IPS-18c (cell line): Measurements from ENCODE around the gene COL12A1.

Experiments used
- H3K4me3 ChIP-seq: 2 replicates; pipeline ENCODE4 v1.7.0; 2013; ENCODE audit warnings: low read depth, mild to moderate bottlenecking, low read length, moderate library complexity; ENCODE audit not compliant: insufficient read depth
- H3K9me3 ChIP-seq: one replicate; pipeline ENCODE4 v1.6.1; 2013; ENCODE audit warnings: mild to moderate bottlenecking, low read length, moderate library complexity; ENCODE audit not compliant: control insufficient read depth, insufficient read depth

The COL12A1 gene

GRCh38 chr6:75128878-75129570 is 76.8 kb downstream of the COL12A1 start:
- H3K4me3 ChIP-seq = no peak overlapping the region

GRCh38 chr6:75126518-75126917 is 79.3 kb downstream of the COL12A1 start:
- Histone ChIP-seq H3K4me3 (no peak overlapping the region), H3K9me3 (no peaks in the 10 kb centered on the region)

More at GRCh38 chr6:75128878-75129570, 76.8 kb downstream of the COL12A1 start:
- no peaks in the 10 kb centered on the region for H3K9me3 ChIP-seq

- no peaks in the 10 kb centered on the region for H3K9me3 ChIP-seq
- no peak overlapping the region for H3K4me3 ChIP-seq
Measured at GRCh38 chr6:75124983-75125382, 80.9 kb downstream of the COL12A1 start.

- Histone ChIP-seq H3K9me3 (no peaks in the 10 kb centered on the region), H3K4me3 (no peak overlapping the region)
Measured at GRCh38 chr6:75124085-75124484, 81.8 kb downstream of the COL12A1 start.

GRCh38 chr6:75118925-75119515 is 86.8 kb downstream of the COL12A1 start:
- Histone ChIP-seq H3K9me3 (no peaks in the 10 kb centered on the region), H3K4me3 (no peak overlapping the region)

GRCh38 chr6:75117701-75118100 is 88.2 kb downstream of the COL12A1 start:
- no peaks in the 10 kb centered on the region for H3K9me3 ChIP-seq
- H3K4me3 ChIP-seq = no peak overlapping the region

- Histone ChIP-seq H3K9me3 (no peaks in the 10 kb centered on the region), H3K4me3 (no peak overlapping the region)
Measured at GRCh38 chr6:75116946-75117345, 88.9 kb downstream of the COL12A1 start.

GRCh38 chr6:75115481-75115880 is 90.4 kb downstream of the COL12A1 start:
- Histone ChIP-seq H3K4me3 (no peak overlapping the region), H3K9me3 (no peaks in the 10 kb centered on the region)

GRCh38 chr6:75114806-75115205 is 91.0 kb downstream of the COL12A1 start:
- Histone ChIP-seq H3K4me3 (no peak overlapping the region), H3K9me3 (no peaks in the 10 kb centered on the region)

GRCh38 chr6:75114195-75114594 is 91.7 kb downstream of the COL12A1 start:
- H3K9me3 ChIP-seq = no peaks in the 10 kb centered on the region
- no peak overlapping the region for H3K4me3 ChIP-seq

GRCh38 chr6:75113446-75113845 is 92.4 kb downstream of the COL12A1 start:
- Histone ChIP-seq H3K9me3 (no peaks in the 10 kb centered on the region), H3K4me3 (no peak overlapping the region)

- no peaks in the 10 kb centered on the region for H3K9me3 ChIP-seq
Measured at GRCh38 chr6:75109765-75110164, 96.1 kb downstream of the COL12A1 start.

GRCh38 chr6:75109022-75109421 is 96.8 kb downstream of the COL12A1 start:
- H3K9me3 ChIP-seq = no peaks in the 10 kb centered on the region
- no peak overlapping the region for H3K4me3 ChIP-seq

More at GRCh38 chr6:75109765-75110164, 96.1 kb downstream of the COL12A1 start:
- no peak overlapping the region for H3K4me3 ChIP-seq

GRCh38 chr6:75108333-75108974 is 97.4 kb downstream of the COL12A1 start:
- Histone ChIP-seq H3K4me3 (no peak overlapping the region), H3K9me3 (no peaks in the 10 kb centered on the region)

- no peaks in the 10 kb centered on the region for H3K9me3 ChIP-seq
- H3K4me3 ChIP-seq = no peak overlapping the region
Measured at GRCh38 chr6:75107913-75108312, 97.9 kb downstream of the COL12A1 start.

- Histone ChIP-seq H3K9me3 (no peaks in the 10 kb centered on the region), H3K4me3 (no peak overlapping the region)
Measured at GRCh38 chr6:75106426-75106825, 99.4 kb downstream of the COL12A1 start.

GRCh38 chr6:75103431-75103830 is 102.4 kb downstream of the COL12A1 start:
- H3K9me3 ChIP-seq = no peaks in the 10 kb centered on the region
- H3K4me3 ChIP-seq = no peak overlapping the region

GRCh38 chr6:75102301-75102700 is 103.6 kb downstream of the COL12A1 start:
- Histone ChIP-seq H3K9me3 (no peaks in the 10 kb centered on the region), H3K4me3 (no peak overlapping the region)
